ENCODE data around the gene SGPP1.

DNA sequence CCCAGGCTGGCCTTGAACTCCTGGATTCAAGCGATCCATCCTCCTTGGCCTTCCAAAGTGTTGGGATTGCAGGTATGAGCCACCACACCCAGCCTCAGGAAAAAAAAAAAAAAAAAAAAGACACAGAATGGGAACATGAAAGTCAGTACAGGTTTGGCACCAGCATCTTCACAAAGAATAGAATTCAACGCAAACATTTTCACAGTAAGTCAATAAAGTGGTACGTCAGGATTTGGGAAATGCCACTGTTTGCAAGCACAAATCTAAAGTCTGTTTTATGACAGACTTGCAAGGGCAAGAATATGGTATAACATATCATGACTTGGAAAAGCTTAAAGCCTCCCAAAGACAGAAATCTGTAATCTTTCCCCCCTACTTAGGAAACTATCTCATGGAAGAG is 51.2 kb downstream of the SGPP1 start:
- TF ChIP-seq, protein P1, sequence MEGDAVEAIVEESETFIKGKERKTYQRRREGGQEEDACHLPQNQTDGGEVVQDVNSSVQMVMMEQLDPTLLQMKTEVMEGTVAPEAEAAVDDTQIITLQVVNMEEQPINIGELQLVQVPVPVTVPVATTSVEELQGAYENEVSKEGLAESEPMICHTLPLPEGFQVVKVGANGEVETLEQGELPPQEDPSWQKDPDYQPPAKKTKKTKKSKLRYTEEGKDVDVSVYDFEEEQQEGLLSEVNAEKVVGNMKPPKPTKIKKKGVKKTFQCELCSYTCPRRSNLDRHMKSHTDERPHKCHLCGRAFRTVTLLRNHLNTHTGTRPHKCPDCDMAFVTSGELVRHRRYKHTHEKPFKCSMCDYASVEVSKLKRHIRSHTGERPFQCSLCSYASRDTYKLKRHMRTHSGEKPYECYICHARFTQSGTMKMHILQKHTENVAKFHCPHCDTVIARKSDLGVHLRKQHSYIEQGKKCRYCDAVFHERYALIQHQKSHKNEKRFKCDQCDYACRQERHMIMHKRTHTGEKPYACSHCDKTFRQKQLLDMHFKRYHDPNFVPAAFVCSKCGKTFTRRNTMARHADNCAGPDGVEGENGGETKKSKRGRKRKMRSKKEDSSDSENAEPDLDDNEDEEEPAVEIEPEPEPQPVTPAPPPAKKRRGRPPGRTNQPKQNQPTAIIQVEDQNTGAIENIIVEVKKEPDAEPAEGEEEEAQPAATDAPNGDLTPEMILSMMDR (conservative IDR thresholded peaks at IDR 0.05 in 1 of 2, IDR thresholded peaks at IDR 0.05 in 1 of 2; ENCODE audit: extremely low read depth in 1 of 2, insufficient read depth in 1 of 2, low read depth in 1 of 2, low read length in 2 of 2), result no peak
- TF ChIP-seq EZH2 (IDR thresholded peaks at IDR 0.05; ENCODE audit: borderline replicate concordance, low read length), result no peak

Data from mammary epithelial cell (primary cell).